Epithelial cell of esophagus (primary cell): ENCODE data around the gene TMEM184C.

Experiments used
- DNase-seq: peaks from one replicate; pipeline ENCODE4 v3.0.0; 2010; ENCODE audit warnings: low read depth
- H3K4me3 ChIP-seq: 2 replicates; pipeline ENCODE4 v1.5.1; 2011; ENCODE audit warnings: mild to moderate bottlenecking, low read length, control low read depth
- CTCF ChIP-seq: IDR thresholded peaks from 2 replicates; pipeline ENCODE4 v1.5.1; 2011; ENCODE audit warnings: low read depth, mild to moderate bottlenecking, low read length, control low read depth, inconsistent platforms; ENCODE audit not compliant: insufficient read depth; ENCODE audit errors: missing control alignments

The TMEM184C gene

GRCh38 chr4:147643616-147644015 is 26.4 kb downstream of the TMEM184C start:
- no peak overlapping the region for H3K4me3 ChIP-seq
- no peak for DNase-seq
- TF ChIP-seq CTCF: no peak

GRCh38 chr4:147644471-147644870 is 27.3 kb downstream of the TMEM184C start:
- no peak for TF ChIP-seq CTCF
- no peak for DNase-seq
- H3K4me3 ChIP-seq: no peak overlapping the region

GRCh38 chr4:147645099-147645498 is 27.9 kb downstream of the TMEM184C start:
- DNase-seq: no peak
- no peak overlapping the region for H3K4me3 ChIP-seq
- no peak for TF ChIP-seq CTCF

- TF ChIP-seq CTCF: no peak
- no peak overlapping the region for H3K4me3 ChIP-seq
- no peak for DNase-seq
Measured at GRCh38 chr4:147648656-147649055, 31.5 kb downstream of the TMEM184C start.

GRCh38 chr4:147651563-147651962 is 34.4 kb downstream of the TMEM184C start:
- TF ChIP-seq CTCF: no peak
- no peak overlapping the region for H3K4me3 ChIP-seq
- DNase-seq: no peak

GRCh38 chr4:147655639-147656038 is 38.4 kb downstream of the TMEM184C start:
- no peak for TF ChIP-seq CTCF
- no peak for DNase-seq
- no peak overlapping the region for H3K4me3 ChIP-seq

- H3K4me3 ChIP-seq: no peak overlapping the region
- no peak for TF ChIP-seq CTCF
- DNase-seq: no peak
Measured at GRCh38 chr4:147658501-147658900, 41.3 kb downstream of the TMEM184C start.
